ENCODE measurements around the gene SLC9A8. TPM values are rescaled to one million over a fixed set of nuclear protein-coding genes. Genes with fewer than 3 reads are reported as not detected.

The SLC9A8 gene
- total and polyA plus RNA-seq, 7 donors = 6.1 to 19.4 (median 10.6) TPM

GRCh38 chr20:49796600-49797343, 15.9 kb upstream of the SLC9A8 start:
- H3K4me1 ChIP-seq = no peaks in the 10 kb centered on the region
- no peak for TF ChIP-seq CTCF (IDR thresholded peaks at IDR 0.05)
- no peaks in the 10 kb centered on the region for H3K36me3 ChIP-seq (ENCODE audit: insufficient read depth in 1 of 2, low read depth in 1 of 2)
- intact Hi-C loops (cut with DNase I) = no loop called here
- WGBS, 3 donors = 56 to 63% (median 62%) methylated on average over 8 of the region's 8 CpGs
- peak overlapping the region; percentile 13 for H3K27ac ChIP-seq
- DNase-seq (no peak), ATAC-seq (peak in 2 of 4 donors; percentile 15 to 39)
- H3K27me3 ChIP-seq (ENCODE audit: insufficient read depth in 3 of 3, low read length in 2 of 3) = no peaks in the 10 kb centered on the region
- no peak overlapping the region for H3K4me3 ChIP-seq
- H3K9me3 ChIP-seq = no peaks in the 10 kb centered on the region

- intact Hi-C loops (cut with DNase I) = no loop called here
- peak; percentile 71 to 88 (median 79) for ATAC-seq
- 26 to 33% (median 27%) methylated on average over 6 of the region's 6 CpGs for WGBS, 3 donors
These were observed 15.3 kb upstream of the SLC9A8 start for GRCh38 chr20:49797344-49797615.

GRCh38 chr20:49798718-49799117, 13.9 kb upstream of the SLC9A8 start:
- no peaks in the 10 kb centered on the region for H3K27me3 ChIP-seq (ENCODE audit: insufficient read depth in 3 of 3, low read length in 2 of 3)
- intact Hi-C loops (cut with DNase I) = no loop called here
- WGBS, 3 donors = 82 to 85% (median 82%) methylated on average over 4 of the region's 4 CpGs

More at GRCh38 chr20:49797344-49797615, 15.3 kb upstream of the SLC9A8 start:
- DNase-seq = peak; percentile 54 to 59
- Histone ChIP-seq H3K27ac (peak overlapping the region; percentile 13), H3K36me3 (ENCODE audit: insufficient read depth in 1 of 2, low read depth in 1 of 2) (no peaks in the 10 kb centered on the region), H3K9me3 (no peaks in the 10 kb centered on the region), H3K4me3 (no peak overlapping the region), H3K4me1 (no peaks in the 10 kb centered on the region), H3K27me3 (ENCODE audit: insufficient read depth in 3 of 3, low read length in 2 of 3) (no peaks in the 10 kb centered on the region)
- TF ChIP-seq CTCF (IDR thresholded peaks at IDR 0.05) = no peak

GRCh38 chr20:49799698-49800097, 12.9 kb upstream of the SLC9A8 start:
- H3K27ac ChIP-seq = no peak overlapping the region
- H3K27me3 ChIP-seq (ENCODE audit: insufficient read depth in 3 of 3, low read length in 2 of 3) = no peaks in the 10 kb centered on the region
- no peaks in the 10 kb centered on the region for H3K36me3 ChIP-seq (ENCODE audit: insufficient read depth in 1 of 2, low read depth in 1 of 2)
- H3K9me3 ChIP-seq = no peaks in the 10 kb centered on the region
- intact Hi-C loops (cut with DNase I) = no loop called here
- no peaks in the 10 kb centered on the region for H3K4me1 ChIP-seq
- H3K4me3 ChIP-seq = no peak overlapping the region
- TF ChIP-seq CTCF (IDR thresholded peaks at IDR 0.05) = no peak
- 90 to 94% (median 90%) methylated on average over 8 of the region's 8 CpGs for WGBS, 3 donors
- ATAC-seq = no peak
- DNase-seq = no peak

More at GRCh38 chr20:49798718-49799117, 13.9 kb upstream of the SLC9A8 start:
- Histone ChIP-seq H3K4me1 (no peaks in the 10 kb centered on the region), H3K9me3 (no peaks in the 10 kb centered on the region), H3K27ac (no peak overlapping the region), H3K36me3 (ENCODE audit: insufficient read depth in 1 of 2, low read depth in 1 of 2) (no peaks in the 10 kb centered on the region), H3K4me3 (no peak overlapping the region)
- TF ChIP-seq CTCF (IDR thresholded peaks at IDR 0.05) = no peak
- DNase-seq (no peak), ATAC-seq (no peak)

GRCh38 chr20:49803418-49803817, 9.2 kb upstream of the SLC9A8 start:
- intact Hi-C loops (cut with DNase I) = no loop called here
- H3K9me3 ChIP-seq = no peaks in the 10 kb centered on the region
- DNase-seq = no peak
- H3K4me1 ChIP-seq = no peaks in the 10 kb centered on the region
- no peak overlapping the region for H3K4me3 ChIP-seq
- no peak for ATAC-seq
- 79 to 95% (median 84%) methylated on average over 1 of the region's 1 CpG for WGBS, 3 donors
- H3K27me3 ChIP-seq (ENCODE audit: insufficient read depth in 3 of 3, low read length in 2 of 3) = no peaks in the 10 kb centered on the region
- no peak for TF ChIP-seq CTCF (IDR thresholded peaks at IDR 0.05)
- H3K27ac ChIP-seq = no peak overlapping the region
- no peaks in the 10 kb centered on the region for H3K36me3 ChIP-seq (ENCODE audit: insufficient read depth in 1 of 2, low read depth in 1 of 2)
